Measurements from ENCODE around the gene SPRED1.

Gene SPRED1

GRCh38 chr15:38285456-38285855 is 32.8 kb downstream of the SPRED1 start:
- no peak for DNase-seq

DNA sequence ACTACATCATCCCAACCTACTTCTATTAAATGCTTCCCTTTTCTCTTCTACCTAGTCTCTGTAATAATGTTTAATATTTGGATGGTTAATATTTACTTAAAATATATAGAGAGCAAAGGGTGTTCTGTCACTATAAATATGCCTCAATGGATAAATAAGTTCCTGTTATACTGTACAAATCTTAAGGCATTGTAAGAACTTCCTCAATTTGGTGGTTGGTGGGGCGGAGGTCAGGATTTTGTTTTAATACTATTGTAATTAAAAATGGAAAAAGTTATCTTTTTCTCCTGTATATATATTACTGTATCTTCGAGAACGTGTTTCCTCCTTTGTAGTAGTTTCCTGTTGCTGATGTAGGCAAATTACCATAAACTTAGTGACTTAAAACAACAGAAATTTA is 41.5 kb downstream of the SPRED1 start:
- DNase-seq, result no peak

DNA sequence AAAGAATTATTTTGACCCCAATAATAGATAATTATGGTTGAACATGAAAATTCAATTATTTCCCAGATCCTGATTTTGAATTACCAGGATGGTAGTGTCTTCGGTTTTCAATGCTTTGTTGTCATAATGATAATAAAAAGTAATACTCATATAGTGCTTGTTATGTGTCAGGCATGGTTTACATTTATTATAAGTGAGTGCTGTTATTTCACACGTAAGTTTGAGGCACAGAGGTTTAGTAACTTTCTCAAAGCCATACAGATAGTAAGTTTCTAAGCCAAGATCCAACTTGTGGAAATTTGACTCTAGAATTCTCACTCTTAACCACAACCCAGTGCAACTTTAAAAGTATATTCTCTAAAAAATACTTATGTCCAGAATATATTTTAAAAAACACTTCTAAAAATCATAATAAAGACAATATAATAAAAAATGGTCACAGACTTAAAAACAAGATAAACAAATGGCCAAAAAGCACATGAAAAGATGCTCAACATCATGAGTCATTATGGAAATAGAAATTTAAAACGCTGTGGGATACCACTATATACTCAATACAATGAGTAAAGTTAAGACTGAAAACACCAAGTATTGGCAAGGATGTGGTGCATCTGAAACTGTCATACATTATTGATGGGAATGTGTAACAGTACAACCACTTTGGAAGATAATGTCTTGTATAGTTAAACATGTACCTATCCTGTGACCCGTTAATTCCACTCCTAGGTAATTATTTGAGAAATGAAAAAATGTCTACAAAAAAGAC is 45.2 kb downstream of the SPRED1 start:
- peak; percentile 23 for DNase-seq

GRCh38 chr15:38299216-38299615 is 46.6 kb downstream of the SPRED1 start:
- peak; percentile 64 for DNase-seq

GRCh38 chr15:38300395-38300794 is 47.8 kb downstream of the SPRED1 start:
- peak; percentile 51 for DNase-seq

GRCh38 chr15:38304481-38304880 is 51.8 kb downstream of the SPRED1 start:
- no peak for DNase-seq

DNA sequence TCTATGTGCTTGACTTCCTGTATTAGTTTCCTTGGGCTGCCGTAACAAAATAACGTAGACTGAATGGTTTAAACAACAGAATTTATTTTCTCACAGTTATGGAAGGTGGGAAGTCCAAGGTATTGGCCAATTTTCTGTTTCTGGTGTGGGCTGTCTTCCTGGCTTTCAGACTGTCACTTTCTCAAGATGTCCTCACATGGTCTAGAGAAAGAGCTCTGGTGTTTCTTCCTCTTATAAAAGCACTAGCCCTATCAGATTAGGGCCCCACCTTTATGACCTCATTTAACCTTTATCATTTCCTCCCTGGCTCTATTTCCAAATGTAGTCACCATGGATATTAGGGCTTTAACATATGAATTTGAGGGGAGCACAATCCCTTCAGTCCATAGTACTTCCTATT is 54.6 kb downstream of the SPRED1 start:
- no peak for DNase-seq

- DNase-seq, result no peak
Measured at GRCh38 chr15:38307861-38308641, 55.4 kb downstream of the SPRED1 start.

DNA sequence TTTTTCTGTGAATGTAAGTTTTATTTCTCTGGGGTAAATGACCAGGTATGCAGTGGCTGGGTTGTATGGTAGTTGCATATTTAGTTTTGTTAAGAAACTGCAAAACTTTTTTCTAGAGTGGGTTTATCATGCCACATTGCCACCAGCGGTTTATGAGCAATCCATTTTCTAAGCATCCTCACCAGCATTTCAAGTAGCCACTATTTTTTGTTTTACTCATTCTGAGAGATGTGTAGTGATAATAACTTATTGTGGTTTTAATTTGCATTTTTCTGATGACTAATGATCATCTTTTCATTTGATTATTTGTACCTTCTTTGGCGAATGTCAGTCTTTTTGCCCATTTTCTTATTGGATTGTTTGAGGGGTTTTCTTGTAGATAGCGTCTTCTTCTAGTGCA is 56.2 kb downstream of the SPRED1 start:
- no peak for DNase-seq

- DNase-seq, result no peak
Measured at GRCh38 chr15:38312190-38312589, 59.6 kb downstream of the SPRED1 start.

- DNase-seq, result no peak
Measured at GRCh38 chr15:38316311-38316710, 63.7 kb downstream of the SPRED1 start.

- peak; percentile 15 for DNase-seq
Measured at GRCh38 chr15:38320181-38320580, 67.5 kb downstream of the SPRED1 start.

GRCh38 chr15:38320866-38321265 is 68.2 kb downstream of the SPRED1 start:
- no peak for DNase-seq

GRCh38 chr15:38323895-38324294 is 71.3 kb downstream of the SPRED1 start:
- DNase-seq, result no peak

DNA sequence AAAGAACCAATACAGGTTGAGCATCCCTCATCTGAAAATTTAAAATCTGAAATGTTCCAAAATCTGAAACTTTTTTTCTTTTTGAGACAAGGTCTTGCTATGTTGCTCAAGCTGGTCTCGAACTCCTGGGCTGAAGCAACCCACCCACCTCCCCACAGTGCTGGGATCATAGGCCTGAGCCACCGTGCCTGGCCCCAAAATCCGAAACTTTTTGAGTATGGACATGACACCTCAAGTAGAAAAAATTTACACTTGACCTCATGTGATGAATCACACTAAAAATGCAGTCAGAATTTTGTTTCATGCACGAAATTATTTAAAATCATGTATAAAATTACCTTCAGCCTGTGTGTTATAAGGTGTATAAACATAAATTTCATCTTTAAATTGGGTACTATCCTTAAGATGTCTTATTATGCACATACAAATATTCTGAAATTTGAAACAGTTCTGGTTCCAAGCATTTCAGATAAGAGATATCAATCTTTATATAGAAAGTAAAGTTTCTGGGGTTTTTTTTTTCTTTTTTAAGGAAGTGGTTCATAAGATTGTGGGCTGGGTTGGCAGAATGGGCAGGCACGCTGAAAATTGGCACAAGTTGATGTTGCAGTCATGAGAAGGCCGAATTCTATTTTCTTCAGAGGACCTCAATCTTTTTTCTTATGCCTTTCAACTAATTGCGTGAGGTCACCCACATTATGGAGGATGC is 72.5 kb downstream of the SPRED1 start:
- DNase-seq, result no peak

GRCh38 chr15:38325648-38325990 is 73.0 kb downstream of the SPRED1 start:
- no peak for DNase-seq

GRCh38 chr15:38332711-38333110 is 80.1 kb downstream of the SPRED1 start:
- no peak for DNase-seq

DNA sequence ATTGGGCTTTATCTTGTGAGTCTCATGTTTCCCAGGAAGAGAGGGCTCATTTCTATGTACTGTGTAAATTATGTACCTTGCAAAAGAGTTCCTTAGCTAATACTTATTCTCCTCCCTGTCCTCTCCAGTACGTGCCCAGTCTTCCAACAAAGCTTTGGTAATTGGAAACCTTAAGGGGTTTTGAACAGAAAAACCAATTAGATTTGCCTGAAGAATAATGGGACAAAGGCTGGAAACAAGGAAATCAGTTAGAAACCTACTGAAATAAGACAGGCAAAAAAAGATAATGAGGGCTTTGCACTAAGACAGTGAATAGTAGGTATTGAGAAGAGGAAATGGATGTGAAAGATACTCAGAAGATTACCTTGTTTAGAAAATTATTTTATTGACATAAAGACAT is 82.5 kb downstream of the SPRED1 start:
- no peak for DNase-seq

DNA sequence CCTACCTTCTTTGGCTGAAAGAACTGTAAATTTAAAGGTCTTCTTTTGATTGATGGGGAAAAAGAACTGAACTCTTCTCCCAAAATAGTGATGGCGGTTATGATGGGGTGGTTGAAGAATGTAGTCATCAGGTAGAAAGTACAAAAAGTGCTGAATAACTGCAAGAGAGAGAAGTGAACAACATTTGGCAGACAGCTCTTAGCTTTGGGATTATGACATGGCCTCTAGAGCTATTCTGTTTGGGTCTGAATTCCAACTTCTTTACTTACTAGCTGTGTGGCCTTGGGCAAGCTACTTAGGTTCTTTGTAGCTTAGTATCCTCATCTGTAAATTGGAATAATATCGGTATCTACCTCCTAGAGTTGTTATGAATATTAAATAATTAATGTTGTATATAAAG is 91.7 kb downstream of the SPRED1 start:
- DNase-seq, result no peak

- DNase-seq, result peak; percentile 25
Measured at GRCh38 chr15:38349251-38349650, 96.6 kb downstream of the SPRED1 start.

DNA sequence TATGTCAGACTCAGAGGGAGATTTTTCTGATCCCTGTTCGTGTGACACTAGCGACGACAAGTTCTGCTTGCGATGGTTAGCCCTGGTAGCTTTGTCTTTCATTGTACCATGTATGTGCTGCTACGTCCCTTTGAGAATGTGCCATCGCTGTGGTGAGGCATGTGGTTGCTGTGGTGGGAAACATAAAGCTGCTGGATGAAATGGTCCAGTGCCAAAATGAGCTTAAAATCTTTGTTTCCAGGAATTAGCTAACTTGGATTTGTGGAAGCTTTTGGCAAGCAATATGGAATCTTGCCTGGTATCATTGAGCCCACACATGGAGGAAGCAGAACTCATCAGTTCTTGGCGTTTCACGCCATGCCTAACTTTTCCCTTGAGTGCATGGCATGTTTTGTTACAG is 98.8 kb downstream of the SPRED1 start:
- DNase-seq, result no peak

DNA sequence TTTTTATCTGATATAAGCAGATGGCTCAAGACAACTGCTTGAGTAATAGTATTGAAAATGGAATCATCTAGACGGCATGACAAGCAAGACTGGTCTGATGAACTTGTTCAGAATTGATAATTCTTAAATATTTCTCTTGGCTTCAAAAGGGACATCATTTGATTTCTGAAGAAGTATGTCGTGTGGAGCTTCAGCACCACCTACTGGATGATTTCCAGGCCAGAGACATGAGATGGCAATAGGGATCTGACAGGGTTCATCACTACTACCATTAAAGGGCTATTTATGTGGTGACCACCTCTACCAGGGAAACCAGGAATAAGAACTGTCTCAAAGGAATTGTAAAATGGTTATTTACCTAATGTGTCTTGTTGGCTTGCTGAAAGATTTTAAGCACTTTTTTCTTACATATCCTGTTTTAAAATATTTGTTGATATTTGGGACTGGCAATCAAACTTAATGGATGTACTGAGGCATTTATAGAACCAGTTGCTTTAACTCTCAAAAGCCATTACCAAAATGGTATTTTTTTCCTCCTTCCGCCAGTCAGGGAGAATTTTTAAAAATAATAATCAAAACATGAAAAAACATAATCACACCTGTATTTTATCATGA is 101.8 kb downstream of the SPRED1 start:
- DNase-seq, result peak; percentile 73

DNA sequence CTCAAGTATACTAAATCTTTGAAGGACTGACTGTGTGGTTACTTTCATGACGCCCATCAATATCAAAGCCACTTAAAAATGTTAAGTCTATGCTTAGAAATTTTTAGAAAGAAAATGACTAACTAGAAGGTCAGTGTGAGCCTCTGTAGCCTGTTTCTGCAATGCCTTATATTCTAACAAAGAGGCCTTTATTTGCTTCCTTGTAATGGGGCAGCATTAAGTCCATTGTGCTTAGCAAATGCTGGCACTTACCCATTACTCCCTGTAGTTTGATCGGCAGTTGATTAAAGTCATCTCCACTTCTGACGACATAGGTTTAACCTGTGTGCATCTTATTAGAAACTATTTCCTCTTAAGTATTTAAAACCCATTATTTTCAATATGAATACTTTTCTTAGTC is 109.7 kb downstream of the SPRED1 start:
- no peak for DNase-seq
